Measurements from ENCODE around the gene OTOS. TPM values are rescaled to one million over a fixed set of nuclear protein-coding genes. Genes with fewer than 3 reads are reported as not detected.
A peak's percentile ranks its signal among the peaks of the same experiment; 100 is the strongest.

Gene OTOS
- total and polyA plus RNA-seq, 2 of the 4 experiments (the other 2 are of a cell fraction), result 0.34 TPM; not detected in 1

DNA sequence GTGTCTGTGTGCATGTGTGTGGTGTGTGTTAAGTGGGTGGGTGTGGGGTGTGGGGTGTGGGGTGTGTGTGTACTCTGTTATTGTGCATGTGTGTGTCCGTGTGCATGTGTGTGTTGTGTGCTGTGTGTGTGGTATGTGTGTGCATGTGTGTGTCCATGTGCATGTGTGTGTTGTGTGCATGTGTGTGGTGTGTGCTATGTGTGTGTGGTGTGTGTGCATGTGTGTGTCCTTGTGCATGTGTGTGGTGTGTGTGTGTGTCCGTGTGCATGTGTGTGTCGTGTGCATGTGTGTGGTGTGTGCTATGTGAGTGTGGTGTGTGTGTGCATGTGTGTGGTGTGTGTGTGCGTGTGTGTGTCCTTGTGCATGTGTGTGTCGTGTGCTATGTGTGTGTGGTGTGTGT lies 6.9 kb upstream of the OTOS start:
- Histone ChIP-seq H2AK5ac (ENCODE audit: low read depth, low read length) (no peak overlapping the region), H3K27me3 (ENCODE audit: control insufficient read depth, insufficient read depth, low read length) (peaks cover 19% of the 10 kb centered on the region), H4K8ac (ENCODE audit: low read depth in 2 of 2, low read length in 2 of 2) (no peak overlapping the region), H3K9ac (ENCODE audit: low read depth, low read length) (no peak overlapping the region), H3K18ac (ENCODE audit: low read depth, low read length) (no peak overlapping the region), H3K4me1 (ENCODE audit: control insufficient read depth, insufficient read depth, low read length) (no peaks in the 10 kb centered on the region), H3K4ac (ENCODE audit: low read depth, low read length) (no peak overlapping the region), H3K56ac (ENCODE audit: extremely low read depth, insufficient read depth, low read length) (no peak overlapping the region), H3K79me1 (ENCODE audit: low read depth in 1 of 2, low read length in 2 of 2) (no peaks in the 10 kb centered on the region), H3K9me3 (ENCODE audit: control insufficient read depth, insufficient read depth, low read length) (no peaks in the 10 kb centered on the region), H2BK20ac (ENCODE audit: low read depth, low read length) (no peak overlapping the region), H4K20me1 (ENCODE audit: insufficient read depth, low read length) (peaks cover 4% of the 10 kb centered on the region; the same call in 1 of the 2 replicates), H2AFZ (replicated peaks; ENCODE audit: low read length, poor library complexity) (no peak overlapping the region), H3K4me3 (ENCODE audit: insufficient read depth, low read depth, low read length) (no peak overlapping the region), H3K14ac (replicated peaks; ENCODE audit: low read depth, low read length) (no peak overlapping the region), H3K23ac (ENCODE audit: low read depth, low read length) (no peak overlapping the region), H3K27ac (ENCODE audit: insufficient read depth, low read length) (no peak overlapping the region), H2BK120ac (ENCODE audit: low read depth, low read length) (no peak overlapping the region), H2BK15ac (ENCODE audit: low read depth, low read length) (no peak overlapping the region), H4K91ac (ENCODE audit: insufficient read depth, low read depth, low read length) (no peak overlapping the region), H2BK5ac (ENCODE audit: low read depth, low read length, poor library complexity, severe bottlenecking) (peak overlapping the region; percentile 63), H3K4me2 (ENCODE audit: low read depth, low read length) (no peak overlapping the region), H3K36me3 (ENCODE audit: control insufficient read depth, insufficient read depth, low read length) (no peaks in the 10 kb centered on the region), H3K9me1 (ENCODE audit: insufficient read depth, low read length) (peaks cover 6% of the 10 kb centered on the region; the same call in 1 of the 2 replicates), H2AK9ac (replicated peaks; ENCODE audit: low read depth, low read length, poor library complexity) (no peak overlapping the region), H4K5ac (ENCODE audit: low read depth, low read length) (no peak overlapping the region)
- DNase-seq, result no peak
- ChIA-PET CTCF (no interaction called here), POLR2A (ENCODE audit: unreplicated experiment) (no interaction called here)
- intact Hi-C loops (cut with micrococcal nuclease) (no loop called here), in situ Hi-C loops (cut with MboI; ENCODE audit: low sequenced_read_pairs) (loop anchor here (25.0 kb wide), 1 partner anchor 1110 kb away; no protein-coding TSS in a partner anchor), dilution Hi-C loops (cut with HindIII; ENCODE audit: low sequenced_read_pairs, unreplicated experiment) (no loop called here)
- no peak for ATAC-seq (ENCODE audit: low read depth)
- BruUV-seq (replicated peaks), result no TSS peak
- TF ChIP-seq POLR2A (IDR thresholded peaks at IDR 0.05; ENCODE audit: low read depth, low read length) (no peak), MAZ (IDR thresholded peaks at IDR 0.05; ENCODE audit: borderline replicate concordance, low read depth, low read length) (no peak), RAD21 (IDR thresholded peaks at IDR 0.05; ENCODE audit: low read length) (no peak), RFX5 (IDR thresholded peaks at IDR 0.05; ENCODE audit: low read depth, low read length) (no peak), RCOR1 (IDR thresholded peaks at IDR 0.05; ENCODE audit: insufficient replicate concordance, low read length) (no peak), MXI1 (IDR thresholded peaks at IDR 0.05; ENCODE audit: borderline replicate concordance, low read depth, low read length) (no peak), CEBPB (IDR thresholded peaks at IDR 0.05; ENCODE audit: low read depth, low read length) (no peak), FOS (IDR thresholded peaks at IDR 0.05; ENCODE audit: low read depth, low read length) (no peak), SMC3 (IDR thresholded peaks at IDR 0.05; ENCODE audit: low read depth, low read length) (no peak), NFE2L2 (IDR thresholded peaks at IDR 0.05; ENCODE audit: low read depth, low read length) (no peak)
- TF ChIP-seq, protein P1, sequence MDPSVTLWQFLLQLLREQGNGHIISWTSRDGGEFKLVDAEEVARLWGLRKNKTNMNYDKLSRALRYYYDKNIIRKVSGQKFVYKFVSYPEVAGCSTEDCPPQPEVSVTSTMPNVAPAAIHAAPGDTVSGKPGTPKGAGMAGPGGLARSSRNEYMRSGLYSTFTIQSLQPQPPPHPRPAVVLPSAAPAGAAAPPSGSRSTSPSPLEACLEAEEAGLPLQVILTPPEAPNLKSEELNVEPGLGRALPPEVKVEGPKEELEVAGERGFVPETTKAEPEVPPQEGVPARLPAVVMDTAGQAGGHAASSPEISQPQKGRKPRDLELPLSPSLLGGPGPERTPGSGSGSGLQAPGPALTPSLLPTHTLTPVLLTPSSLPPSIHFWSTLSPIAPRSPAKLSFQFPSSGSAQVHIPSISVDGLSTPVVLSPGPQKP (IDR thresholded peaks at IDR 0.05; ENCODE audit: borderline replicate concordance, low read depth, low read length), result no peak
- TF ChIP-seq, protein P2, sequence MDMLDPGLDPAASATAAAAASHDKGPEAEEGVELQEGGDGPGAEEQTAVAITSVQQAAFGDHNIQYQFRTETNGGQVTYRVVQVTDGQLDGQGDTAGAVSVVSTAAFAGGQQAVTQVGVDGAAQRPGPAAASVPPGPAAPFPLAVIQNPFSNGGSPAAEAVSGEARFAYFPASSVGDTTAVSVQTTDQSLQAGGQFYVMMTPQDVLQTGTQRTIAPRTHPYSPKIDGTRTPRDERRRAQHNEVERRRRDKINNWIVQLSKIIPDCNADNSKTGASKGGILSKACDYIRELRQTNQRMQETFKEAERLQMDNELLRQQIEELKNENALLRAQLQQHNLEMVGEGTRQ (IDR thresholded peaks at IDR 0.05; ENCODE audit: low read depth, low read length), result no peak
- TF ChIP-seq, protein P3, sequence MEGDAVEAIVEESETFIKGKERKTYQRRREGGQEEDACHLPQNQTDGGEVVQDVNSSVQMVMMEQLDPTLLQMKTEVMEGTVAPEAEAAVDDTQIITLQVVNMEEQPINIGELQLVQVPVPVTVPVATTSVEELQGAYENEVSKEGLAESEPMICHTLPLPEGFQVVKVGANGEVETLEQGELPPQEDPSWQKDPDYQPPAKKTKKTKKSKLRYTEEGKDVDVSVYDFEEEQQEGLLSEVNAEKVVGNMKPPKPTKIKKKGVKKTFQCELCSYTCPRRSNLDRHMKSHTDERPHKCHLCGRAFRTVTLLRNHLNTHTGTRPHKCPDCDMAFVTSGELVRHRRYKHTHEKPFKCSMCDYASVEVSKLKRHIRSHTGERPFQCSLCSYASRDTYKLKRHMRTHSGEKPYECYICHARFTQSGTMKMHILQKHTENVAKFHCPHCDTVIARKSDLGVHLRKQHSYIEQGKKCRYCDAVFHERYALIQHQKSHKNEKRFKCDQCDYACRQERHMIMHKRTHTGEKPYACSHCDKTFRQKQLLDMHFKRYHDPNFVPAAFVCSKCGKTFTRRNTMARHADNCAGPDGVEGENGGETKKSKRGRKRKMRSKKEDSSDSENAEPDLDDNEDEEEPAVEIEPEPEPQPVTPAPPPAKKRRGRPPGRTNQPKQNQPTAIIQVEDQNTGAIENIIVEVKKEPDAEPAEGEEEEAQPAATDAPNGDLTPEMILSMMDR (conservative IDR thresholded peaks at IDR 0.05; ENCODE audit: low read depth, low read length), result no peak
- WGBS, 2 experiments (ENCODE audit: extremely low coverage in 2 of 2, insufficient read length in 1 of 2), result 81% methylated on average over 5 of the region's 5 CpGs; no CpG with 5 or more reads in 1 of the 2 experiments

Measured in IMR-90 (cell line).